ENCODE results near the gene PSMC2.

PSMC2 gene

GRCh38 chr7:103347507-103348267 lies at the start of gene PSMC2:
PSMC2 (plus strand) TSS chr7:103347643; CDS start chr7:103347712, 69 bp downstream.
- peaks cover 2% of the 10 kb centered on the region for H3K9me3 ChIP-seq (ENCODE audit: severe bottlenecking)
- H3K27ac ChIP-seq (ENCODE audit: poor library complexity, severe bottlenecking), result peak within 1 kb of the TSS; percentile 57
- peaks cover 33% of the 10 kb centered on the region for H3K36me3 ChIP-seq (ENCODE audit: low read depth)
- peak; percentile 76 for ATAC-seq (ENCODE audit: low read depth)
- H3K27me3 ChIP-seq (ENCODE audit: insufficient read depth, poor library complexity, severe bottlenecking), result no peaks in the 10 kb centered on the region
- peak within 1 kb of the TSS; percentile 62 for H3K4me3 ChIP-seq (ENCODE audit: severe bottlenecking)
- peaks cover 30% of the 10 kb centered on the region for H3K4me1 ChIP-seq (ENCODE audit: insufficient read depth, poor library complexity, severe bottlenecking)
- DNase-seq (ENCODE audit: low spot score), result no peak
- no peak for TF ChIP-seq CTCF (IDR thresholded peaks at IDR 0.05; ENCODE audit: poor library complexity, severe bottlenecking)

GRCh38 chr7:103297837-103298179 lies 49.6 kb upstream of the PSMC2 start:
- peaks cover 45% of the 10 kb centered on the region for H3K36me3 ChIP-seq (ENCODE audit: low read depth)
- H3K4me1 ChIP-seq (ENCODE audit: insufficient read depth, poor library complexity, severe bottlenecking), result peaks cover 7% of the 10 kb centered on the region
- no peak for ATAC-seq (ENCODE audit: low read depth)
- peak overlapping the region; percentile 71 for H3K4me3 ChIP-seq (ENCODE audit: severe bottlenecking)
- no peaks in the 10 kb centered on the region for H3K27me3 ChIP-seq (ENCODE audit: insufficient read depth, poor library complexity, severe bottlenecking)
- H3K27ac ChIP-seq (ENCODE audit: poor library complexity, severe bottlenecking), result peak overlapping the region; percentile 29
- TF ChIP-seq CTCF (IDR thresholded peaks at IDR 0.05; ENCODE audit: poor library complexity, severe bottlenecking), result no peak
- no peak for DNase-seq (ENCODE audit: low spot score)
- no peaks in the 10 kb centered on the region for H3K9me3 ChIP-seq (ENCODE audit: severe bottlenecking)

- Histone ChIP-seq H3K9me3 (ENCODE audit: severe bottlenecking) (no peaks in the 10 kb centered on the region), H3K27me3 (ENCODE audit: insufficient read depth, poor library complexity, severe bottlenecking) (no peaks in the 10 kb centered on the region), H3K4me3 (ENCODE audit: severe bottlenecking) (no peak overlapping the region), H3K4me1 (ENCODE audit: insufficient read depth, poor library complexity, severe bottlenecking) (peaks cover 7% of the 10 kb centered on the region), H3K27ac (ENCODE audit: poor library complexity, severe bottlenecking) (no peak overlapping the region), H3K36me3 (ENCODE audit: low read depth) (peaks cover 63% of the 10 kb centered on the region)
- no peak for DNase-seq (ENCODE audit: low spot score)
- no peak for ATAC-seq (ENCODE audit: low read depth)
- no peak for TF ChIP-seq CTCF (IDR thresholded peaks at IDR 0.05; ENCODE audit: poor library complexity, severe bottlenecking)
Measured at GRCh38 chr7:103299660-103300059, 47.8 kb upstream of the PSMC2 start.

GRCh38 chr7:103301441-103301840 lies 46.0 kb upstream of the PSMC2 start:
- H3K36me3 ChIP-seq (ENCODE audit: low read depth), result peaks cover 81% of the 10 kb centered on the region

More at GRCh38 chr7:103301441-103301840, 46.0 kb upstream of the PSMC2 start:
- H3K4me3 ChIP-seq (ENCODE audit: severe bottlenecking), result no peak overlapping the region
- no peaks in the 10 kb centered on the region for H3K27me3 ChIP-seq (ENCODE audit: insufficient read depth, poor library complexity, severe bottlenecking)
- no peak for ATAC-seq (ENCODE audit: low read depth)
- TF ChIP-seq CTCF (IDR thresholded peaks at IDR 0.05; ENCODE audit: poor library complexity, severe bottlenecking), result no peak
- no peak for DNase-seq (ENCODE audit: low spot score)
- H3K9me3 ChIP-seq (ENCODE audit: severe bottlenecking), result no peaks in the 10 kb centered on the region
- H3K4me1 ChIP-seq (ENCODE audit: insufficient read depth, poor library complexity, severe bottlenecking), result peaks cover 7% of the 10 kb centered on the region
- no peak overlapping the region for H3K27ac ChIP-seq (ENCODE audit: poor library complexity, severe bottlenecking)

Data from RWPE2 (cell line).